AG04449 (cell line): ENCODE measurements around the gene GPHN.
"Not testable (repeated sequence)": the region's sequence is repeated elsewhere in the genome, so short reads cannot be mapped to it uniquely, and the experiment has no call there.

Experiments
- CTCF ChIA-PET: fragments of 350-600 bp; formaldehyde crosslinking; extraction: SDS; loops from one replicate; lab custom pipeline; 2021; ENCODE audit warnings: antibody characterized with exemption; lab: Yijun Ruan, JAX
- POLR2A ChIA-PET: fragments of 400-600, 350-600 bp; formaldehyde crosslinking; extraction: SDS; loops from one replicate; lab custom pipeline; 2020; ENCODE audit warnings: antibody characterized with exemption, inconsistent platforms; lab: Yijun Ruan, JAX
- DNase-seq: peaks from one replicate; pipeline ENCODE4 v3.0.0-alpha.2; 2010; ENCODE audit warnings: low read depth, low spot score
- H3K4me3 ChIP-seq: 2 replicates; pipeline ENCODE4 v1.5.1; 2011; ENCODE audit warnings: low read depth, mild to moderate bottlenecking, control low read depth, low read length
- TF ChIP-seq, protein P1 (sequence below): IDR thresholded peaks from one replicate; pipeline ENCODE4 v1.5.1; 2011; ENCODE audit warnings: mild to moderate bottlenecking, moderate library complexity, low read length, control low read depth, inconsistent platforms; ENCODE audit not compliant: insufficient read depth; ENCODE audit errors: missing control alignments

The GPHN gene

GRCh38 chr14:66833816-66834215 lies 325.9 kb downstream of the GPHN start:
- ChIA-PET POLR2A (no interaction called here), CTCF (no interaction called here)
- no peak overlapping the region for H3K4me3 ChIP-seq
- DNase-seq = no peak
- TF ChIP-seq, protein P1, sequence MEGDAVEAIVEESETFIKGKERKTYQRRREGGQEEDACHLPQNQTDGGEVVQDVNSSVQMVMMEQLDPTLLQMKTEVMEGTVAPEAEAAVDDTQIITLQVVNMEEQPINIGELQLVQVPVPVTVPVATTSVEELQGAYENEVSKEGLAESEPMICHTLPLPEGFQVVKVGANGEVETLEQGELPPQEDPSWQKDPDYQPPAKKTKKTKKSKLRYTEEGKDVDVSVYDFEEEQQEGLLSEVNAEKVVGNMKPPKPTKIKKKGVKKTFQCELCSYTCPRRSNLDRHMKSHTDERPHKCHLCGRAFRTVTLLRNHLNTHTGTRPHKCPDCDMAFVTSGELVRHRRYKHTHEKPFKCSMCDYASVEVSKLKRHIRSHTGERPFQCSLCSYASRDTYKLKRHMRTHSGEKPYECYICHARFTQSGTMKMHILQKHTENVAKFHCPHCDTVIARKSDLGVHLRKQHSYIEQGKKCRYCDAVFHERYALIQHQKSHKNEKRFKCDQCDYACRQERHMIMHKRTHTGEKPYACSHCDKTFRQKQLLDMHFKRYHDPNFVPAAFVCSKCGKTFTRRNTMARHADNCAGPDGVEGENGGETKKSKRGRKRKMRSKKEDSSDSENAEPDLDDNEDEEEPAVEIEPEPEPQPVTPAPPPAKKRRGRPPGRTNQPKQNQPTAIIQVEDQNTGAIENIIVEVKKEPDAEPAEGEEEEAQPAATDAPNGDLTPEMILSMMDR = no peak

GRCh38 chr14:66837436-66837835 lies 329.5 kb downstream of the GPHN start:
- CTCF ChIA-PET, DNase-seq, H3K4me3 ChIP-seq, POLR2A ChIA-PET: not testable (repeated sequence)

- DNase-seq = no peak
- ChIA-PET CTCF (no interaction called here), POLR2A (no interaction called here)
- TF ChIP-seq, protein P1 = no peak
- no peak overlapping the region for H3K4me3 ChIP-seq
These were observed 335.1 kb downstream of the GPHN start for GRCh38 chr14:66842911-66843512.

GRCh38 chr14:66850258-66850888 lies 342.4 kb downstream of the GPHN start:
- ChIA-PET POLR2A (no interaction called here), CTCF (no interaction called here)
- TF ChIP-seq, protein P1 = no peak
- no peak overlapping the region for H3K4me3 ChIP-seq
- no peak for DNase-seq

DNA sequence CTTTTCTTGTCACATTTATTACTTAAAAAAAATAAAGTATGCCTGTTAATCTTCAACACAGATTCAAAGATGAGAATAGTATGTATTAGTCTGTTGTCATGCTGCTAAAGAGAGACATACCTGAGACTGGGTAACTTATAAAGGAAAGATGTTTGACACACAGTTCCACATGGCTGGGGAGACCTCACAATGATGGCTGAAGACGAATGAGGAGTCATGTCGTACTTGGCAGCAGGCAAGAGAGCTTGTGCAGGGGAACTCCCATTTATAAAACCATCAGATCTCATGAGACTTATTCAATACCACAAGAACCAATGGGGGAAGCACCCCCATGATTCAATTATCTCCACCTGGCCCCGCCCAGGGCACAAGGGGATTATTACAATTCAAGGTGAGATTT lies 345.4 kb downstream of the GPHN start:
- ChIA-PET CTCF (no interaction called here), POLR2A (no interaction called here)
- no peak for DNase-seq
- H3K4me3 ChIP-seq = no peak overlapping the region
- TF ChIP-seq, protein P1 = no peak

DNA sequence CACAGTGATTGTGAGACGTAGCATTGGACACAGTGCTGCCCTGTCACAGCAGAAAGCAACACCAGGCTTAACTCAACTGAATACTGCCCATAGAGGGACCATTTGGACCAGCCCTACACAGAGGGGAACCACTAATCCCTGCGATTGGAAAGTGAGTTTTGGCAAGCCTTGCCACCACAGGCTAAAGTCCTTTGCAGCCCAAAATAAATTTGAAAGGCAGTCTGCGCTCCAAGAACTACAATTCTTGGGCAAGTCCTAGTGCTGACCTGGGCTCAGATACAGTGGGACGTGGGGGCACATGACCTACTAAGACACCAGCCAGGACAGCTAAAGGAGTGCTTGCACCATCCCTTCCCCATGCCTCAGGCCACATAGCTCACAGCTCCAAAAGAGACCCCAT lies 349.9 kb downstream of the GPHN start:
- POLR2A ChIA-PET = no interaction called here
- TF ChIP-seq, protein P1 = no peak
- CTCF ChIA-PET = no interaction called here
- no peak overlapping the region for H3K4me3 ChIP-seq
- no peak for DNase-seq
